HepG2 (cell line): ENCODE results near the gene COMMD3. TPM values are rescaled to one million over a fixed set of nuclear protein-coding genes. Genes with fewer than 3 reads are reported as not detected.

Experiments
- ATF1 ChIP-seq: IDR thresholded peaks from 2 replicates; pipeline ENCODE4 v1.6.1; 2016; ENCODE audit warnings: mild to moderate bottlenecking, control low read depth
- CBX5 ChIP-seq: sonication (generic); formaldehyde crosslinking; IDR thresholded peaks from 2 replicates; pipeline ENCODE4 v1.4.0; 2020; ENCODE audit warnings: missing genetic modification reagents, borderline replicate concordance
- CEBPB ChIP-seq: IDR thresholded peaks from 2 replicates; pipeline ENCODE4 v1.6.1; 2011; ENCODE audit warnings: low read depth, low read length, improper control_type of control experiment, borderline replicate concordance
- GLI4 ChIP-seq: sonication (generic); formaldehyde crosslinking; IDR thresholded peaks from 2 replicates; pipeline ENCODE4 v1.5.1; 2020; ENCODE audit warnings: missing genetic modification reagents, mild to moderate bottlenecking, moderate library complexity, borderline replicate concordance
- HDAC6 ChIP-seq: fragments of 200-600 bp; sonication (generic); IDR thresholded peaks from 2 replicates; pipeline ENCODE4 v1.7.0; 2017; ENCODE audit warnings: mild to moderate bottlenecking, antibody characterized with exemption, low read length, low read depth
- HIVEP1 ChIP-seq: sonication (generic); formaldehyde crosslinking; IDR thresholded peaks from 2 replicates; pipeline ENCODE4 v1.4.0; 2020; ENCODE audit warnings: mild to moderate bottlenecking, missing genetic modification reagents
- HNF4A ChIP-seq: sonication (generic); formaldehyde crosslinking; IDR thresholded peaks from 2 replicates; pipeline ENCODE4 v1.4.0; 2020; ENCODE audit warnings: missing genetic modification reagents
- HNRNPLL ChIP-seq: fragments of 200-400 bp; formaldehyde crosslinking; IDR thresholded peaks from 2 replicates; pipeline ENCODE4 v1.6.1; 2017; ENCODE audit warnings: mild to moderate bottlenecking, low read depth, low read length; ENCODE audit not compliant: poor library complexity, severe bottlenecking
- KDM2A ChIP-seq: sonication (generic); formaldehyde crosslinking; IDR thresholded peaks from 2 replicates; pipeline ENCODE4 v1.4.0; 2020; ENCODE audit warnings: low read depth, missing genetic modification reagents, borderline replicate concordance
- LCORL ChIP-seq, 2 experiments: fragments of 450-650 bp in 1 of 2; sonication (generic) in 1 of 2; formaldehyde crosslinking in 1 of 2; IDR thresholded peaks; 2 replicates each; pipeline versions ENCODE4 v1.5.0 to v1.6.1; 2017 to 2020; ENCODE audit warnings: antibody characterized with exemption in 1 of 2, missing genetic modification reagents in 1 of 2
- MAZ ChIP-seq, 2 experiments: sonication (generic) in 1 of 2; formaldehyde crosslinking in 1 of 2; IDR thresholded peaks; 2 replicates each; pipeline versions ENCODE4 v1.5.0 to v1.6.1; 2012 to 2020; ENCODE audit warnings: low read depth in 2 of 2, mild to moderate bottlenecking in 2 of 2, borderline replicate concordance in 1 of 2, improper control_type of control experiment in 1 of 2, low read length in 1 of 2, missing genetic modification reagents in 1 of 2, moderate library complexity in 1 of 2
- PHF8 ChIP-seq: sonication (generic); formaldehyde crosslinking; IDR thresholded peaks from 2 replicates; pipeline ENCODE4 v1.5.0; 2020; ENCODE audit warnings: missing genetic modification reagents
- POLR2A ChIP-seq, 2 experiments: IDR thresholded peaks; 2 replicates each; pipeline ENCODE4 v1.6.1; 2011; ENCODE audit warnings: low read depth in 2 of 2, low read length in 2 of 2, mild to moderate bottlenecking in 1 of 2, moderate library complexity in 1 of 2; ENCODE audit not compliant: insufficient read depth in 1 of 2
- ZFX ChIP-seq: sonication (generic); formaldehyde crosslinking; IDR thresholded peaks from 2 replicates; pipeline ENCODE4 v1.4.0; 2020; ENCODE audit warnings: mild to moderate bottlenecking, low read depth, missing genetic modification reagents, moderate library complexity
- ZFY ChIP-seq: sonication (generic); formaldehyde crosslinking; IDR thresholded peaks from 2 replicates; pipeline ENCODE4 v1.4.0; 2020; ENCODE audit warnings: missing genetic modification reagents
- ZNF264 ChIP-seq: sonication (generic); formaldehyde crosslinking; IDR thresholded peaks from 2 replicates; pipeline ENCODE4 v1.4.0; 2020; ENCODE audit warnings: missing genetic modification reagents
- ZNF430 ChIP-seq: sonication (generic); formaldehyde crosslinking; IDR thresholded peaks from 2 replicates; pipeline ENCODE4 v1.9.0; 2021; ENCODE audit warnings: mild to moderate bottlenecking, missing genetic modification reagents
- ZNF550 ChIP-seq: sonication (generic); formaldehyde crosslinking; IDR thresholded peaks from 2 replicates; pipeline ENCODE4 v1.4.0; 2020; ENCODE audit warnings: mild to moderate bottlenecking, missing genetic modification reagents, borderline replicate concordance
- ZNF562 ChIP-seq: sonication (generic); formaldehyde crosslinking; IDR thresholded peaks from 2 replicates; pipeline ENCODE4 v1.8.0; 2022; ENCODE audit warnings: missing genetic modification reagents, borderline replicate concordance
- ZNF563 ChIP-seq: sonication (generic); formaldehyde crosslinking; IDR thresholded peaks from 2 replicates; pipeline ENCODE4 v1.8.0; 2022; ENCODE audit warnings: mild to moderate bottlenecking, moderate library complexity, missing genetic modification reagents
- polyA plus RNA-seq, 8 experiments: library from polyadenylated mRNA; depleted of rRNA in 3 of 8; stranded (reverse) in 7 of 8; unstranded in 1 of 8; fragments of >200 nt; fragmentation: Illumina TruSeq in 4 of 8; extraction: Trizol in 4 of 8; gene quantifications; 2 replicates each; pipeline versions ENCODE4 v1.2.1 to v1.2.3, GENCODE V29; 2011 to 2016; ENCODE audit warnings: low read depth in 4 of 8, missing spikeins in 1 of 8, mixed read lengths in 1 of 8; ENCODE audit not compliant: insufficient read depth in 1 of 8
- total RNA-seq, 5 experiments: library from RNA; depleted of rRNA; stranded (reverse); fragments of >200 nt; fragmentation: Illumina TruSeq; extraction: Trizol; gene quantifications; 2 replicates each; pipeline ENCODE4 v1.2.3, GENCODE V29; 2016; ENCODE audit warnings: low read depth in 1 of 5
- TF ChIP-seq, protein P1 (sequence below): sonication (generic); formaldehyde crosslinking; IDR thresholded peaks from 2 replicates; pipeline ENCODE4 v1.4.0; 2020; ENCODE audit warnings: missing genetic modification reagents, borderline replicate concordance
- TF ChIP-seq, protein P2 (sequence below), 2 experiments: sonication (generic) in 1 of 2; formaldehyde crosslinking in 1 of 2; IDR thresholded peaks; 2 replicates each; pipeline versions ENCODE4 v1.4.0 to v1.6.1; 2018 to 2020; ENCODE audit warnings: missing genetic modification reagents in 2 of 2, borderline replicate concordance in 1 of 2, low read depth in 1 of 2, mild to moderate bottlenecking in 1 of 2, missing biosample characterization in 1 of 2
- TF ChIP-seq, protein P3 (sequence below): IDR thresholded peaks from 2 replicates; pipeline ENCODE4 v1.6.1; 2016; ENCODE audit warnings: low read depth, control low read depth

The COMMD3 gene
- total and polyA plus RNA-seq, 2 of the 13 experiments (the other 11 are each of a cell fraction or from before 2014, with no cell fraction given), result 38.7 to 54.4 TPM

DNA sequence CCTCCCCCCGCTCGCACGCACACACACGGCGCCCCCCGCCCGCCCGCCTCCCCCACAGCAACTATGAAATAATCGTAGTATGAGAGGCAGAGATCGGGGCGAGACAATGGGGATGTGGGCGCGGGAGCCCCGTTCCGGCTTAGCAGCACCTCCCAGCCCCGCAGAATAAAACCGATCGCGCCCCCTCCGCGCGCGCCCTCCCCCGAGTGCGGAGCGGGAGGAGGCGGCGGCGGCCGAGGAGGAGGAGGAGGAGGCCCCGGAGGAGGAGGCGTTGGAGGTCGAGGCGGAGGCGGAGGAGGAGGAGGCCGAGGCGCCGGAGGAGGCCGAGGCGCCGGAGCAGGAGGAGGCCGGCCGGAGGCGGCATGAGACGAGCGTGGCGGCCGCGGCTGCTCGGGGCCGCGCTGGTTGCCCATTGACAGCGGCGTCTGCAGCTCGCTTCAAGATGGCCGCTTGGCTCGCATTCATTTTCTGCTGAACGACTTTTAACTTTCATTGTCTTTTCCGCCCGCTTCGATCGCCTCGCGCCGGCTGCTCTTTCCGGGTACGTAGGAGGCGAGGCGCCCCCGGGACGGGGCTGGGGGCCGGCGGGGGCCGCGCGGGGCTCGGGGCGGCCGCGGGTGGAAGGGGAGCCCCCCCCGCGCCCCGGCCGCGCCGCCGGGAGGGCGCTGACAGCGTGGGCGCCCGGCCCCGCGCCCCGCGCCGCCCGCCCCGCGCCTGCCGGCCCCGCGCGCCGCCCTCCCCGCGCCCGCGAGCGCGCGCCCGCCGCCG lies 5.2 kb downstream of the COMMD3 start (continued):
- TF ChIP-seq GLI4 (CRISPR knock-in tag) (no peak), LCORL (IDR thresholded peaks at IDR 0.05) (no peak), LCORL (CRISPR knock-in tag; IDR thresholded peaks at IDR 0.05) (peak; percentile 35; the same call in 1 of the 2 replicates), ZNF563 (0 out of 2 replicates have a peak, but pooled peaks have one; percentile 31), KDM2A (CRISPR knock-in tag) (peak; percentile 88), HNRNPLL (peak; percentile 63), ZFY (CRISPR knock-in tag) (peak; percentile 59; the same call in 1 of the 2 replicates), ZNF430 (CRISPR knock-in tag) (0 out of 2 replicates have a peak, but pooled peaks have one; percentile 26), ATF1 (CRISPR knock-in tag) (no peak), ZNF562 (CRISPR knock-in tag) (no peak), CEBPB (no peak), HNF4A (no peak), CBX5 (no peak), HDAC6 (no peak), PHF8 (CRISPR knock-in tag) (peak; percentile 73), POLR2A (IDR thresholded peaks at IDR 0.05; ENCODE audit: insufficient read depth in 1 of 2, low read depth in 2 of 2, low read length in 2 of 2) (peak in 1 of 2 experiments; percentile 57; a peak in 2 of 4 replicates), ZNF264 (no peak), ZNF550 (no peak), ZFX (CRISPR knock-in tag) (peak; percentile 68), HIVEP1 (no peak), MAZ (IDR thresholded peaks at IDR 0.05; ENCODE audit: borderline replicate concordance, low read depth, low read length) (0 out of 2 replicates have a peak, but pooled peaks have one; percentile 18), MAZ (CRISPR knock-in tag; IDR thresholded peaks at IDR 0.05; ENCODE audit: low read depth) (peak; percentile 67; the same call in 1 of the 2 replicates)
- TF ChIP-seq, protein P1, sequence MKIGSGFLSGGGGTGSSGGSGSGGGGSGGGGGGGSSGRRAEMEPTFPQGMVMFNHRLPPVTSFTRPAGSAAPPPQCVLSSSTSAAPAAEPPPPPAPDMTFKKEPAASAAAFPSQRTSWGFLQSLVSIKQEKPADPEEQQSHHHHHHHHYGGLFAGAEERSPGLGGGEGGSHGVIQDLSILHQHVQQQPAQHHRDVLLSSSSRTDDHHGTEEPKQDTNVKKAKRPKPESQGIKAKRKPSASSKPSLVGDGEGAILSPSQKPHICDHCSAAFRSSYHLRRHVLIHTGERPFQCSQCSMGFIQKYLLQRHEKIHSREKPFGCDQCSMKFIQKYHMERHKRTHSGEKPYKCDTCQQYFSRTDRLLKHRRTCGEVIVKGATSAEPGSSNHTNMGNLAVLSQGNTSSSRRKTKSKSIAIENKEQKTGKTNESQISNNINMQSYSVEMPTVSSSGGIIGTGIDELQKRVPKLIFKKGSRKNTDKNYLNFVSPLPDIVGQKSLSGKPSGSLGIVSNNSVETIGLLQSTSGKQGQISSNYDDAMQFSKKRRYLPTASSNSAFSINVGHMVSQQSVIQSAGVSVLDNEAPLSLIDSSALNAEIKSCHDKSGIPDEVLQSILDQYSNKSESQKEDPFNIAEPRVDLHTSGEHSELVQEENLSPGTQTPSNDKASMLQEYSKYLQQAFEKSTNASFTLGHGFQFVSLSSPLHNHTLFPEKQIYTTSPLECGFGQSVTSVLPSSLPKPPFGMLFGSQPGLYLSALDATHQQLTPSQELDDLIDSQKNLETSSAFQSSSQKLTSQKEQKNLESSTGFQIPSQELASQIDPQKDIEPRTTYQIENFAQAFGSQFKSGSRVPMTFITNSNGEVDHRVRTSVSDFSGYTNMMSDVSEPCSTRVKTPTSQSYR (CRISPR knock-in tag), result 0 out of 2 replicates have a peak, but pooled peaks have one; percentile 32
- TF ChIP-seq, protein P2, sequence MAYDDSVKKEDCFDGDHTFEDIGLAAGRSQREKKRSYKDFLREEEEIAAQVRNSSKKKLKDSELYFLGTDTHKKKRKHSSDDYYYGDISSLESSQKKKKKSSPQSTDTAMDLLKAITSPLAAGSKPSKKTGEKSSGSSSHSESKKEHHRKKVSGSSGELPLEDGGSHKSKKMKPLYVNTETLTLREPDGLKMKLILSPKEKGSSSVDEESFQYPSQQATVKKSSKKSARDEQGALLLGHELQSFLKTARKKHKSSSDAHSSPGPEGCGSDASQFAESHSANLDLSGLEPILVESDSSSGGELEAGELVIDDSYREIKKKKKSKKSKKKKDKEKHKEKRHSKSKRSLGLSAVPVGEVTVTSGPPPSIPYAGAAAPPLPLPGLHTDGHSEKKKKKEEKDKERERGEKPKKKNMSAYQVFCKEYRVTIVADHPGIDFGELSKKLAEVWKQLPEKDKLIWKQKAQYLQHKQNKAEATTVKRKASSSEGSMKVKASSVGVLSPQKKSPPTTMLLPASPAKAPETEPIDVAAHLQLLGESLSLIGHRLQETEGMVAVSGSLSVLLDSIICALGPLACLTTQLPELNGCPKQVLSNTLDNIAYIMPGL (CRISPR knock-in tag; IDR thresholded peaks at IDR 0.05; ENCODE audit: borderline replicate concordance in 1 of 2, low read depth in 1 of 2), result peak; percentile 50 to 54; a peak in 2 of 4 replicates
- TF ChIP-seq, protein P3, sequence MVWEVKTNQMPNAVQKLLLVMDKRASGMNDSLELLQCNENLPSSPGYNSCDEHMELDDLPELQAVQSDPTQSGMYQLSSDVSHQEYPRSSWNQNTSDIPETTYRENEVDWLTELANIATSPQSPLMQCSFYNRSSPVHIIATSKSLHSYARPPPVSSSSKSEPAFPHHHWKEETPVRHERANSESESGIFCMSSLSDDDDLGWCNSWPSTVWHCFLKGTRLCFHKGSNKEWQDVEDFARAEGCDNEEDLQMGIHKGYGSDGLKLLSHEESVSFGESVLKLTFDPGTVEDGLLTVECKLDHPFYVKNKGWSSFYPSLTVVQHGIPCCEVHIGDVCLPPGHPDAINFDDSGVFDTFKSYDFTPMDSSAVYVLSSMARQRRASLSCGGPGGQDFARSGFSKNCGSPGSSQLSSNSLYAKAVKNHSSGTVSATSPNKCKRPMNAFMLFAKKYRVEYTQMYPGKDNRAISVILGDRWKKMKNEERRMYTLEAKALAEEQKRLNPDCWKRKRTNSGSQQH (CRISPR knock-in tag), result peak; percentile 44; the same call in 1 of the 2 replicates
